Thyroid gland (tissue), 4 donors: Measurements from ENCODE around the gene OR13J1.

Source experiments
- CTCF ChIP-seq, 6 experiments: fragments of 200-600 bp in 3 of 6; fragments of 450-650 bp in 3 of 6; sonication (generic) in 3 of 6; IDR thresholded peaks; one replicate each; pipeline ENCODE4 v1.5.1; 2016 to 2019; ENCODE audit warnings: antibody characterized with exemption in 6 of 6, mild to moderate bottlenecking in 2 of 6, inconsistent platforms in 1 of 6, moderate library complexity in 1 of 6
- POLR2A ChIP-seq, 2 donors: fragments of 450-650 bp; IDR thresholded peaks; one replicate each; pipeline ENCODE4 v1.6.1; 2017; ENCODE audit warnings: antibody characterized with exemption in 2 of 2, mild to moderate bottlenecking in 2 of 2, moderate library complexity in 1 of 2

- TF ChIP-seq CTCF (IDR thresholded peaks at IDR 0.05) (no peak), POLR2A (IDR thresholded peaks at IDR 0.05) (no peak)
Measured at GRCh38 chr9:35841645-35841900, 28.6 kb downstream of the OR13J1 start.
